Muscle layer of colon (tissue), 2 donors: ENCODE measurements around the gene ABCC5.

Experiments used
- H3K27ac ChIP-seq: one replicate; pipeline ENCODE4 v1.7.0; 2013; ENCODE audit warnings: low read depth, mild to moderate bottlenecking, low read length, moderate library complexity
- H3K27me3 ChIP-seq, 2 donors: one replicate each; pipeline ENCODE4 v1.7.0; 2013; ENCODE audit warnings: low read length in 2 of 2, mild to moderate bottlenecking in 2 of 2; ENCODE audit not compliant: insufficient read depth in 2 of 2, control insufficient read depth in 1 of 2
- H3K36me3 ChIP-seq: one replicate; pipeline ENCODE4 v1.7.0; 2013; ENCODE audit warnings: mild to moderate bottlenecking, low read length; ENCODE audit not compliant: insufficient read depth
- H3K4me1 ChIP-seq: one replicate; pipeline ENCODE4 v1.7.0; 2013; ENCODE audit warnings: mild to moderate bottlenecking, low read length; ENCODE audit not compliant: insufficient read depth
- H3K4me3 ChIP-seq, 2 donors: one replicate each; pipeline ENCODE4 v1.7.0; 2013; ENCODE audit warnings: low read length in 2 of 2, low read depth in 1 of 2, mild to moderate bottlenecking in 1 of 2, moderate library complexity in 1 of 2
- H3K9ac ChIP-seq: one replicate; pipeline ENCODE4 v1.7.0; 2013; ENCODE audit warnings: low read length
- H3K9me3 ChIP-seq: one replicate; pipeline ENCODE4 v1.7.0; 2013; ENCODE audit warnings: mild to moderate bottlenecking, low read length
- donor health status: abdominal sarcoma.
- donor health status: Adenocarcinoma of cecum.

ABCC5 gene

DNA sequence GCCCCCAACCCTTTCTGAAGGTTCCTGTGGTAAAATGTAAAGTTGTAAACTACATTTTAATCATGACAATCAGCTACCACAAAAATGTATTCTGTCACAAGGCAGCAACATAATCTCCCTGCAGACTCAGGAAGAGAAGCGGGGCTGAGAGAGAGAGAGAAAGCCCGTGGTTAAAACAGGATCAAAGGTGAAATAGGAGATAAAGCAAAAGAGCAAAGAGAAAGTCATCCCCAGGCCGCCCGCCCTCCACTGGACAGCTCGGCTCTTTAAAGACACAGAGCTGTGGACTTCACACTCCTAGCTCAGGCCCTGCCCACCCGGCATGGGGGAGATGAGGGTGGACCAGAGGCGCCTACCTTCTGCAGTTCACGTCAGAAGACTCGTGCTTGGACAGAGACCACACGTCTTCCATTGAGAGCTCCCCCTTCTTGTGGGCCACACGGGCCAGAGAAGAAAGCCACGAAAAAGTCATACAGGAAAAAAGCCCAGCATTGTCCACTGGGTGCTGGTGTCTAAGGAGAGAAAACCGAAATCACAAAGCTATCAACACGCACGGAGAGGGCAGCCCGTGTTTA lies 29.4 kb downstream of the ABCC5 start:
- Histone ChIP-seq H3K36me3 (peaks cover 24% of the 10 kb centered on the region), H3K4me1 (peaks cover 19% of the 10 kb centered on the region)

DNA sequence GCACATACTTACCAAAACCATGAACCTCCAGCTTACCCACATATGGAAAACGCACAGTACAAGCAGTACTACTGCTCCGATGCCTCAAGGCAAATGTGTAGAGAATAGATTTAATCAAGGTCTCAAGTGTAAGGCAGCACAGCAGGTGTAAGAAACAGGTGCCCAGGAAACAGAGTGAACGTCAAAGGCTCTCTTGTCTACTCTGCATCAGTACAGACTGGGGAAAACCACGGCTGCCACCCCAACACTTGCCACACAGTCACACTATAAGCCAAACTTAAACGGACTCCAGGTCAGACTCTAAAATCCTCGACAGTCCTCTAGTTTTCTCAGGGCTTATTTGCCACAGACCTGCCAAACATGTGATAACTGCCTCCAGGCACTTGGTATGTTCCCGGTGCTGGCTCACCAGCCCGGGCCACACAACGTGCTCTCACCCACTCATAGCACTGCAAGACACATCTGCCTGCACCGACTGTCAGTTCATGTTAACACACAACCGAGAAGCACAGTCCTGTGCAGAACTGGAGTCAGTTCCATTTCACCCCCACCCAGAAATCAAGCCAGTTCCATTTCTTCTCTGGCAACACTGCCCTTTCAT lies 30.6 kb downstream of the ABCC5 start:
- H3K4me3 ChIP-seq = no peak overlapping the region
- no peak overlapping the region for H3K9ac ChIP-seq
- peaks cover 19% of the 10 kb centered on the region for H3K4me1 ChIP-seq
- H3K27me3 ChIP-seq = no peaks in the 10 kb centered on the region
- H3K27ac ChIP-seq = no peak overlapping the region
- H3K36me3 ChIP-seq = peaks cover 36% of the 10 kb centered on the region
- no peaks in the 10 kb centered on the region for H3K9me3 ChIP-seq

More for the DNA sequence above, 29.4 kb downstream of the ABCC5 start:
- Histone ChIP-seq H3K9ac (no peak overlapping the region), H3K4me3 (no peak overlapping the region), H3K9me3 (no peaks in the 10 kb centered on the region), H3K27me3 (no peaks in the 10 kb centered on the region), H3K27ac (no peak overlapping the region)

DNA sequence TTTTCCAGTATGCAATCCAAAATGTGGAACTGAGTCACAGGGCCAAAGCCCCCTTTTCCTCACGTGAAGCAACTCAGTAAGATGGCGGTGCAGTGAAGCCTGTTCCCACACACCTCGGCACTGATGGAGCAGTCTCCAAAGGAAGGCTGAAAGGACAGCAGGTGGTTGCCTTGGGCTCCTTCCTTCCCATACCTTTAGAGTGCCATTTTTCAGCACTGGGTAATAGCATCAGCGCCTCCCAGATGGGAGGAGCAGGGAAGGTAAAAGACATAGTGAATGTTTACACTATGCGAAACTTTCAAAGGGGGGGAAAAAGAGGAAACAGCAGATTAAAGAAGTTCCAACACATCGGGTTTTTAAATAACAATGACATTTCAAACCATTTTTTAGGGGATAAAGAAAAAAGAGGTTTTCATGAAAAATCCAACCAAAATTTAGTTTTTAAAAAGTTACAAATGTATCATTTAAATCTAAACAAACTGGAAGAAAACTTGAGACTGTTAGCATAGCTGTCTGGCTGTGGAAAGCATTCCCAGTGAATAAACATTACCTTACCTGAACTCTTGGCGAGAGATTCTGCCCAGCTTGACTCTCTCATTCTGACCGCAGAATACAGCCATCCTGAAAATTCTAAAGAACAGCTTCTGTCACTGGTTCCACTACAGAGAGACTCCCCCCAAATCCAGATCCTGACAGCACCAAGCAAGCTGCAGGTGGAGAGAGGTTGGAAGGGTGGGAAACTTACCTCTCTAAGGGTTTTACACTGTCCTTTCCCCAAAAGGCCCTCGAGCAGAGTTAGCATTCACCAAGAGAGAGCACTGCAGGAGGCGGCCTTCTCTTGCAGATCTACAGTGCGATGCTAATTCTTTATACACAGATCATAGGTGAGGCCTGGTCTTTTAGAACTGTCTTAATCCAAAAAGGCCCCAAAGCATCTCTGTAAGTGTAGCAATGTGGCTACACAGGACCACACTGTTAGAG lies 32.6 kb downstream of the ABCC5 start:
- no peak overlapping the region for H3K4me3 ChIP-seq
- H3K9me3 ChIP-seq = no peaks in the 10 kb centered on the region
- H3K27me3 ChIP-seq = no peaks in the 10 kb centered on the region
- H3K9ac ChIP-seq = no peak overlapping the region
- peak overlapping the region; percentile 45 for H3K27ac ChIP-seq
- peaks cover 44% of the 10 kb centered on the region for H3K36me3 ChIP-seq
- peaks cover 19% of the 10 kb centered on the region for H3K4me1 ChIP-seq

DNA sequence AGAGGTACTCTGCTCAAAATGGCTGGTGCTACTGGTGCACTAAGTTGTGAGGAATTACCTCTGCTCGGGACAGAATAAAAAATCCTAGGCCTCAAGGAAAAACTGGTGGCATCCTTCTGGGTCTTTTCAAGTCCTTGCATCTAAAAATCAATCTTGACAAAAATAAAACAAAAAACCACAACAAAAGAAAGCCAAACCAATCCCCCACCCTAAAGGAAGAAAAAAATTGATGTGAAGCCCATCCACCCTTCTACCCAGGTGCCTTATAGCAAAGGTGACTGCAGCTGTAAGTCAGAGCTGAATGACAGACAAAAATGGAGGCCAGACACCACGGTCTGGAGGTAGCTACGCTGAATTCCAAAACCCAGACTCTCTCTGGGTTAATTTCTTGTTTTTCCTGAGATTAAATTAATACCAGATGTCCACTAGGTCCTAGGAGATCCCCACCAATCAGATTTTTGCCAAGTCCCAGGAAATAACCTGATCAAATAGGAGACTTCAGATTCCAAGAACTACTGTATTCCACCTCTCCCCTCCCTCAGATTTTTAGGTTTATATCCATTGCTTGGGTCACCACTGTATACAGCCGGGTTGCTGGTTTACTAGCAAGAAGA lies 33.5 kb downstream of the ABCC5 start:
- Histone ChIP-seq H3K36me3 (peaks cover 47% of the 10 kb centered on the region), H3K9me3 (no peaks in the 10 kb centered on the region), H3K4me1 (peaks cover 19% of the 10 kb centered on the region), H3K27me3 (no peaks in the 10 kb centered on the region), H3K4me3 (no peak overlapping the region), H3K27ac (no peak overlapping the region), H3K9ac (no peak overlapping the region)

DNA sequence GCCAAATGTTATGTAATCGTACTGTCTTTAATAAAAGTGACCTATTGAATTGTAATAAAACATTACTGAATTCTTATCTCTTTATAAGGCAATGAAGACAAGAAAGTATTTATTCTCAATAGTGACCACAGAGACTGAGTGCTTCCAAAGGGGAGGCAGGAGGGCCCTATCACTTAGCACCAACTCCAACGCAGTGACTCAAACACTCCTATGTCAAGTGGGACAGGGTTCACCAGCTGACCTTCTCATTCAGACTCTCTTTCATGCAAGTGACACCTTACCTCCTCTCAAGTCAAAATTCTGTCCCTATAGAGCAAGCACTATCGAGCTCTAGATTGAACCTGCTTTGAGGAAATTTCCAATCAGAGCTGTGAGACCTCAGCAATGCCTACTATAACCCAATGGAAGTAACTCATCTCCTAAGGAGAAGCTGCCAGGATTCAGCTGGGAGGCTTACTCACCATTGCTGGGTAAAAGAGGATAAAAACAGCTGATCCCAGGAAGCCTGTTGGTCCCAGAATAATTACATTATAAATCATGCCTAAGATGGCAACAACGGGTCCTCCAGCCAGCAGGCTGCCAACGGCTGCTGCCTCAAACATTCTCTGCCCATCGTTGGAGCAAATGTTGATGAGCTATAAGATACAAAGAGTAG lies 35.6 kb downstream of the ABCC5 start:
- H3K27ac ChIP-seq = no peak overlapping the region

DNA sequence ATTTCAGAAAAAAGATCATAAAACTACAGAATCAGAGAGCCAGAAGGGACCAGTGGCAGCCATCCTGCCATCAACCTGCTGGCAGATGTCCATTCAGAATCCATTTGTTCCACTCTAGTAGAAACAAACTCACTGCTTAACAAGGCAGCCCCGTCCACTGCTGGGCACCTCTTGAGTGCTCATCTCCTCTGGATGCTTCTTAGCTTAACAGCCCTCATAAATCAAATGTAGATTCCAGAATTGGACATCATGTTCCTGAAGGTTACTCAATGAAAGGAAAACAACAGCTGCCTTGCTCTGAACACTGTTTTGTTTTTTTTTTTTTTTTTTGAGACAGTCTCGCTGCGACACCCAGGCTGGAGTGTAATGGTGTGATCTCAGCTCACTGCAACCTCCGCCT lies 37.3 kb downstream of the ABCC5 start:
- no peak overlapping the region for H3K27ac ChIP-seq
- H3K36me3 ChIP-seq = peaks cover 35% of the 10 kb centered on the region
- H3K4me1 ChIP-seq = peaks cover 10% of the 10 kb centered on the region

More for the DNA sequence above, 35.6 kb downstream of the ABCC5 start:
- no peak overlapping the region for H3K4me3 ChIP-seq
- peaks cover 19% of the 10 kb centered on the region for H3K4me1 ChIP-seq
- H3K9me3 ChIP-seq = no peaks in the 10 kb centered on the region
- no peak overlapping the region for H3K9ac ChIP-seq
- H3K27me3 ChIP-seq = no peaks in the 10 kb centered on the region
- peaks cover 39% of the 10 kb centered on the region for H3K36me3 ChIP-seq

DNA sequence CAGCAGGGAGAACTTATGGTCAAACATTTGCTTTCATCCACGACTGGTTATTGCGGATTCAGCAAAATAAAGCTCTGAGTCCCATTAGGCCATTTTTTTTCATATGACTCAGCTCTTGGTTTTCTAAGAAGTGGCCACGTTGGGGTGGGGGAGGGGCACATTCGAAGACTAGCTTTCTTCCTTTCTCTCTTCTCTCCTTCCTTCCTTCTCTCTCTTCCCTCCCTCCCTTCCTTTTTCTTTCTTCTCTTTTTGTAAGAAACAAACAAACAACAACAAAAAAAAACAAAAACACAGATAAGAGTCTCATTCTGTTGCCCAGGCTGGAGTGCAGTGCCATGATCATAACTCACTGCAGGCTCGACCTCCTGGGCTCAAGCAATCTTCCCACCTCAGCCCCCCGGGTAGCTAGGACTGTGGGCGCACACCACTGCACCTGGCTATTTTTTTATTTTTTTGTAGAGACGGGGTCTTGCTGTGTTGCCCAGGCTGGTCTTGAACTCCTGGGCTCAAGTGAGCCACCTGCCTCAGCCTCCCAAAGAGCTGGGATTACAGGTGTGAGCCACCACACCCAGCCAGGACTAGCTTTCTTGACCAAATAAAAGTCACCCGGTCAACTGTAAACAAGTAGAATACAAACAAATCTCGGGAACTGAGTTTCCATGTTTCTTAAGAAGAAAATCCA lies 41.6 kb downstream of the ABCC5 start:
- Histone ChIP-seq H3K27ac (no peak overlapping the region), H3K4me3 (no peak overlapping the region), H3K36me3 (peaks cover 23% of the 10 kb centered on the region), H3K9ac (no peak overlapping the region), H3K27me3 (no peaks in the 10 kb centered on the region), H3K4me1 (no peaks in the 10 kb centered on the region), H3K9me3 (no peaks in the 10 kb centered on the region)

More for the DNA sequence above, 37.3 kb downstream of the ABCC5 start:
- no peaks in the 10 kb centered on the region for H3K27me3 ChIP-seq
- H3K9me3 ChIP-seq = no peaks in the 10 kb centered on the region
- no peak overlapping the region for H3K4me3 ChIP-seq
- H3K9ac ChIP-seq = no peak overlapping the region

DNA sequence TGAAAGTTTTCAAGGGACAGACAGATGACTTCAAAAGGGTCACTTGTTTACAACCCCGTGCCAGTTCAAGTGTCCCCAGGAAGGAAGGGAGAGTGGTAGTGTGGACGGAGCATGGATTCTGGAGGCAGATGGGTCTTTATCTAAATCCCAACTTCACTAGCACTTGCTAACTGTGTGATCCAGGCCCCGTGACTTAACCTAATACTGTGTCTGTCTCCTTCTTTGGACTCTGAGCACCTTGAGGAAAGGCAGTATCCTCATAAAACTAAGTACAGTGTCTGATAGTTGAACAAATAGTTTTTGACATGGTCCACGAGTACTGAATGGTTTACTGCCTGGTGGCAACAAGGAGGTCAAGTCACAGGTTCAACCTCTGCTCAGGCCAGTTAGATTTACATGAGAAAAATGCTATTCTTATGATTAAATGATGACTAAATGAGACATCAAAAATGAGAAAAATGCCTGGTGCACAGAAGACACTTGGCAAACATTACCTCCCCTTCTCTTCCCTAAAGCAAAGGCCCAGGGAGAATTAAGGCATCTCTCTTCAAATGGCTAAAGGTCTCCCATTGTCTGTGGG lies 48.9 kb downstream of the ABCC5 start:
- Histone ChIP-seq H3K27ac (no peak overlapping the region), H3K27me3 (no peaks in the 10 kb centered on the region), H3K4me3 (no peak overlapping the region), H3K9me3 (no peaks in the 10 kb centered on the region), H3K4me1 (no peaks in the 10 kb centered on the region), H3K36me3 (peaks cover 46% of the 10 kb centered on the region), H3K9ac (no peak overlapping the region)

DNA sequence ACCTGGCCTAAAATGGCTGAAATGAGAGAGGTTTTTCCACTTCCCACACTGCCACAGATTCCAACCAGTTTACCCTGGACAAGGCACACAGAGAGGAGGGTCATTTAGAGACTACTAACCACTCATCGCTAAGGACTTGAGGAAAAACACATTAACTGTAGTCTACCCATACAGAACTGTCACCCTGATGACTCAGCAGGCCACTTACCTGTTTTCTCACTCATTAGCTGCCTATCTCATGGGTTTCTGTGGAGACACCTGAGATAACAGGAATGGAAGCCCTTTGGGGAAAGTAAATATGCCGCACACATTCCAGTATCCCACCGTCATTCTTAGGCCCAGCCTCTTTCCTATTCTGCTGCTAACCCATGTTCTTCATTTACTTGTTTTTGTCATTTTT lies 50.0 kb downstream of the ABCC5 start:
- no peaks in the 10 kb centered on the region for H3K4me1 ChIP-seq
- peaks cover 57% of the 10 kb centered on the region for H3K36me3 ChIP-seq
- H3K27me3 ChIP-seq = no peaks in the 10 kb centered on the region
- no peak overlapping the region for H3K4me3 ChIP-seq
- no peak overlapping the region for H3K27ac ChIP-seq
- H3K9ac ChIP-seq = no peak overlapping the region
- no peaks in the 10 kb centered on the region for H3K9me3 ChIP-seq

DNA sequence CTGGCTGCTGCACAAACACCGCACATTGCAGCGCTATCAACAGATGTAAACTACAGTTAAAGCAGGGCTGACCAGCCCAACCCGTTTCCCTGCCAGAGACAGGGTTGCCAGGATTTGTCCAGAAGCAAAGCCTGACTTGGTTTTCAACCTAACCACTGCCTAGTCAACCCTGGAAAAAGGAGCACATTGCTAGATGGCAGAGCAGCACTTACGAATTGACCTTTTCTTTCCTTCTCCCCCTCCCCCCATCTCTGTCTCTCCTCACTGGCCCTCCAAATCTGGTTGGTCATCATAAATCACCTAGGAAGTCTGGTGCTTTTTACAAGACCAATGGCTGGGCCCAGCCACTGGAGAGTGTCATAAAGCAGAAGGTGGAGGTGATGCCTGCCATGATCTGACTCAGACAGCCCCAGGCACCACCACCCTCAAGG lies 51.3 kb downstream of the ABCC5 start:
- Histone ChIP-seq H3K36me3 (peaks cover 48% of the 10 kb centered on the region), H3K4me1 (no peaks in the 10 kb centered on the region), H3K9me3 (no peaks in the 10 kb centered on the region), H3K27me3 (no peaks in the 10 kb centered on the region), H3K9ac (no peak overlapping the region), H3K27ac (no peak overlapping the region), H3K4me3 (no peak overlapping the region)
